NCI-H748 treated with DMSO at 0.1 percent for 48 hours (cell line): ENCODE measurements around the gene PCGF2.
A peak's percentile ranks its signal among the peaks of the same experiment; 100 is the strongest.
"Not testable (repeated sequence)": the region's sequence is repeated elsewhere in the genome, so short reads cannot be mapped to it uniquely, and the experiment has no call there.

Experiments used
- DNase-seq: peaks from one replicate; lab custom pipeline; 2025; lab: John Stamatoyannopoulos, UW

Gene PCGF2

DNA sequence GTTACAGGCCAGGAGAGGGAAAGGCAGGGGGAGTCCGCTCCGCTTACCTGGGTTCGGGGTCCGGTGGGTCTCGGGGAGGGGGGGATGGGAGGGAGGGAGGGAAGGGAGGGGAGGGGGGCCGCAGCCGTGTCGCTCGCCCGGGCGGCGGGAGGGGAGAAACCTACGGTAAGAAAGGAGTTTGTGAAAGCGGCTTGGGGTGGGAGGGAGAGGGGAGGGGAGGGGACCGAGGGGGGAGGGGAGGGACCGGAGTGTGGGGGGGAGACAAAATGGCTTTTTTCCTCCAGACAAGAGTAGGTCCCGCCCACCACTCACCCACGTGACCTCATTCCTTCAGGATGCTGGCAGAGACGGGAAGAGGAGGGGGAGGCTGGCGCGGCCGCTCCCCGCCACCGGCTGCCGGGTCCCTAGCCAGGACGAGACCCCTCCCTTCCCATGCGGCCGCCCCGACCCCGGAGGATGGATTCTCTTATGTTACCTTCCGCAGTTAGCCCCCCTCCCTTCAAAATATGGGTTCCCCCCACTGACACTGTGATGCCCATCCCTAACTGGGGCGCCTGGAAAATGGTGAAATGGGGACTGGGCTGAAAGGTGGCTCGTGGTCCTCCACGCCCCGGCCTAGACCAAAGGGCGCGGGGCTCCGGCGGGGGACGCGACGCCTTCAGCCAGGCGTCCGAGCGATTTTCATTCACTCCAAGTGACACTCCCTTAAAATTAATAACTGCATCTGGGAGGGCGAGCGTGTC lies at the start of gene PCGF2:
TSS of gene PCGF2 (minus strand) at position 188 of the 743 bp plus-strand sequence. CDS start 7,934 bp downstream, outside the sequence.
- DNase-seq, result peak; percentile 84

DNA sequence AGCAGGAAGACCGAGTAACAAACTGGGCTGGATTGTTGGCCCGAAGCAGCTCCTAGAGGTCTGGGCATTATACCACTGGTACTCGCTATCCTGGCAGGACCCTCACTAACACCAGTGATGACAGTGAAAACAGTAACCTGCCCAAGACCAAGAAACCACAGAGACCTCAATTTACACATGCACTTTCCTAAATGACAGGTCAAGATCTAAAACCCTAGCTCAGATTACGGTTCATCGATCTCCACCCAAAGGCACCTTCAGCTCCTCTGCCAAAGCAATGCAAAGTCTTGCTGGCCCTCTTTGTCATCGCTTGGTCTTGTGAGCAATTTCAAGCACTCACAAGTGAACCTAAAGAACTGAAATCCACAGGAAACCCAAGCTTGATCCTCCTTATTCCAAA lies 49.7 kb upstream of the PCGF2 start:
- no peak for DNase-seq

DNA sequence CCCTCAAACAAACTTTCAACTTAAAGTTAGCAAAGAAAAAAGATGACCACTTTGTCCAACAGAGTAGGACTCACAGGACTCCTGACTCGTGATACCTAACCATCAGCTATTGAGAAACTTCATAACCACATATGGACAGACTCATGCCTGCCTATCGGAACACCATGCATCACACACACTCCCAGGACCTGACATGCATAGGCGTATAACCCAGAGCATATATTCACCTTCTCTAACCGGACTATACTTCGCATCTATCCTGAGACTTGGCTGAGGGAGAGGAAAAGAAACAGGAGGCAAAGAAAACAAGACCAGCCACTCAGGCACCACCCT lies 49.0 kb upstream of the PCGF2 start:
- no peak for DNase-seq

DNA sequence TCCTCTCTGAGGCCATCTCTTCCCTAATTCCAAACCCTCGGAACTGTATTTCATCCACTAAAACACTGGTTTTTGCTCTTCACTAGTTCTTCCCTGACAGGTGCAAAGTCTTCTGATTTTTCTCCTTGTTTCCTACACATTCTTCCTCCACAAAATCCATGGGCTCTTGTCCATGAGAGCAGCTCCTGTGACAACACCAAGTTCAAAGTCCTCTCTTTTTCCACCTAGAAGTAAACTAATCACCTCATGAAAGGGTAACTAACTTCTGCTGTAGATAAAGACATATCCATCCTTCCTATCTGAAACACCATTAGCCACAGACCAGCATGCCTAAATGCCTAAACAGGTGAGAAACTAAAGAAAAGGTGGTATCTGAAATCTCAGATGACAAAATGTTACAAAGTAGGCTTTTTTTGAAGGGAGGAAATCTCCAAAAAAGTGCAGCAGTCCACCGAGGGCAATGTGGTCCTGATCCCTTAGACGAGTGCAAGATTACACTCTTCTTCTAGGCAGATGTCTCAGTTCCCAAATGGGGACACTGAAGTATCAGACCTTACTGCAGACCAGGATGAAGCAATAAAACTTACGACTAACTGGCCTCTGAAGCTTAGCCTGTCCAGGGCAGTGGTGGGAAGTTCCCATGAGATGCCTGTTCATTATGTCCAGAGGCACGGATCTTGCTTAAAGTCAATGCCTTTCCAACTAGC lies 48.5 kb upstream of the PCGF2 start:
- no peak for DNase-seq

DNA sequence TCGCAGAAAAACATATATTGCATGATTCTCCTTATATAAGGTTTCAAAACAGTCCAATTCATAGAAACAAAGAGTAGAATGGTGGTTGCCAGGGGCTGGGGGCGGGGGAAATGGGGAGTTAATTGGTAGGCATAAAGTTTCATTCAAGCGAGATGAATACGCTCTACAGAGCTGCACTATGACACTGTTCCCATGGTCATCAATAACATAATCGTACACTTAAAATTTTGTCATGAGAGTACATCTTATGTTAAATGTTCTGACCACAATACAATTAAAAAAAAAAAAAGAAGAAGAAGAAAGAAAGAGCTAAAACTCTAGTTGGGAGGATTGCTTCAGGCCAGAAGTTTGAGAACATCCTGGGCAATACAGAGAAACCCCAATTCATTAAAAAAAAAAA lies 46.1 kb upstream of the PCGF2 start:
- no peak for DNase-seq

DNA sequence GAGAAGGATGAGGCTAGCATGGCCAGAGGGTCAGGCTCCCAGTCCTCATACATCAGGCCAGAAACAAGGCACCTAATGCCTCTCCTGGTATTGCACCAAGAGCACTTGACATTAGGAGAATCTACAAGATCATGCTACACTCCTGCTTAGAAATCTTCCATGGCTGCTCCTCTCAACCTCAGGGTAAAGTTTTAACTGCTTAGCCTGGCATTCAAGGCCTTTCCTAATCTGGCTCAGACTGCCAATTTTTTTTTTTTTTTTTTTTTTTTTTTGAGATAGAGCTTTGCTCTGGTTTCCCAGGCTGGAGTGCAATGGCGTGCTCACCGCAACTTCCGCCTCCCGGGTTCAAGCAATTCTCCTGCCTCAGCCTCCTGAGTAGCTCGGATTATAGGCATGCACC lies 43.0 kb upstream of the PCGF2 start:
- DNase-seq, result no peak

DNA sequence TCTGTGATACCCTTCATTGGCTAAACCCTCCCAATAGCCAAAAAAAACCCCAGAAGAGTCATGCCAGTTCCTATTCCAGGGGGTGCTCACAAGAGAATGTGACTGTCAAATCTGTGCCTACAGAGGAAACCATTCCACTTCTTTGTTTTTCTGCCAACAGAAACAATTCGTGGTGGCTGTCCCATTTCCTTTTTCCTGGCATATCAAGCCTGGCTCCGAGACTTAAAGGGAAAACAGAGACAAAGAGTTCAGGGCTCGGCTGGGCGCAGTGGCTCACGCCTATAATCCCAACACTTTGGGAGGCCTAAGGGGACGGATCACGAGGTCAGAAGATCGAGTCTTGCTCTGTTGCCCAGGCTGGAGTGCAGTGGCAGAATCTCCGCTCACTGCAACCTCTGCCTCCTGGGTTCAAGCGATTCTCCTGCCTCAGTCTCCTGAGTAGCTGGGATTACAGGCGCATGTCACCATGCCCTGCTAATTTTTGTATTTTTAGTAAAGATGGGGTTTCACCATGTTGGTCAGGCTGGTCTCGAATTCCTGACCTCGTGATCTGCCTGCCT lies 42.1 kb upstream of the PCGF2 start:
- not testable (repeated sequence) for DNase-seq

DNA sequence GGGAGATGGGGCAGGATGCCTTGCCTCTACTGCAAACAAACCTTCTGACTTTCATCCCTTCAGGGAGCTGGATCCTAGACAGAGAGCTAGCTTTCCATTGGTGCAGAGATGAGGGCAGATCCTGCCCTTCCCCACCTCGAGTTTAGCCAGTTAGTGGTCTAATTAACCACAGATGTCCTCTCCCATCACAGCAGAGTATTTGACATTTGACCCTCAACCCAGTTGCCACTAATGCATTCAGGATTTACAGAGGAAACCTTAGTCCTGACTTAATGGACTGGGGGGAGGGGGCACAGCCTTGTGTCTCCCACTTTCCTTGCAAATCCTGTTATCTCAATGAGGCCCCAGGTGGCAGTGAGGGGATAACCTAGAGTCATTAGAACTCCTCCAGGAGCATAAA lies 41.0 kb upstream of the PCGF2 start:
- no peak for DNase-seq

DNA sequence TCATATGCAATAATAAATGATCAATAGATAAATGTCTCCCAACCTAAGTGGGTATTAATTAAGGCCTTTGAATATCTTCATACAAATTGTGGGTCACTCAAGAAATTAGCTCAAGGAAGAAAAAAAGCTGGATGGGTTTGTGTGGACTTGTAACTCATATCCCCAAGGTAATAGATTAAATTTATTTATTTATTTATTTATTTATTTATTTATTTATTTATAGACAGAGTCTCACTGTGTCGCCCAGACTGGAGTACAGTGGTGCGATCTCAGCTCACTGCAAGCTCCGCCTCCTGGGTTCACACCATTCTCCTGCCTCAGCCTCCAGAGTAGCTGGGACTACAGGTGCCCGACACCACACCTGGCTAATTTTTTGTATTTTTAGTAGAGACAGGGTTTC lies 39.9 kb upstream of the PCGF2 start:
- not testable (repeated sequence) for DNase-seq

DNA sequence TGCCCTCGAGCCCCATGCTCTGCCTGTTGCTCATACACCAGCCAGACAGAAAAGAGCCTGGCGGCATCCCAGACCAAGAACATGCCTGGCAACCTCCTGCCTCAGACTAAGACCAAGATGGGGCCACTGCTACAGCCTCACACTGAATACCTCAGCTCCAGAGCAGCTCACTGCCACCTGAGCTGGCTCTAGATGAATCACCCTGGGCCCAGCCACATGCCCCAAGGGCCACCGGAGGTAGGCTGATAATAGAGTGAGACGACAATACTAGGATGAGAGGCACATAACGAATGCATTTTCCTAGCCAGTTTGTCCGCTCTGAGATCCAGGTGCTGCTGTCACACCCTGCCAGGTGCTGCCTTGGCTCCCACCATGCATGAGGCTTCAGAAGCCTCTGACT lies 38.2 kb upstream of the PCGF2 start:
- DNase-seq, result no peak

DNA sequence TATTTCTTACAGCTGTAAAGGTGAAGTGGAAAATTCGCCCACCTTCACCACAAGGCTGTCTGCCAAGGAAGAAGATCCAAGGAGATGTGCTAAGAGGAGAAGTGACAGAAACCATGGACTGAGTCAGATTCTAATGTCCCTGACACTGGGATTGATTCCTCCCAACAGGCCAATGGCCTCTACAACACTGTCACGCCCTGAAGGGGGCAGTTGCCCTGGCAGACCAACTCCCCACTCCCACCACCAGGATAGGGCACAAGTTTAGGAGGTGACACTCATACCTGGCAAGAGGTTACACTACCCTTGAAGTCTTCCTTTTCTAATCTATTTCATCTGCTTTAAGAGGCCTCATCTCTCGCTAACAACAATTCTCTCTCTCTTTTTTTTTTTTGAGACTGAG lies 35.1 kb upstream of the PCGF2 start:
- no peak for DNase-seq

DNA sequence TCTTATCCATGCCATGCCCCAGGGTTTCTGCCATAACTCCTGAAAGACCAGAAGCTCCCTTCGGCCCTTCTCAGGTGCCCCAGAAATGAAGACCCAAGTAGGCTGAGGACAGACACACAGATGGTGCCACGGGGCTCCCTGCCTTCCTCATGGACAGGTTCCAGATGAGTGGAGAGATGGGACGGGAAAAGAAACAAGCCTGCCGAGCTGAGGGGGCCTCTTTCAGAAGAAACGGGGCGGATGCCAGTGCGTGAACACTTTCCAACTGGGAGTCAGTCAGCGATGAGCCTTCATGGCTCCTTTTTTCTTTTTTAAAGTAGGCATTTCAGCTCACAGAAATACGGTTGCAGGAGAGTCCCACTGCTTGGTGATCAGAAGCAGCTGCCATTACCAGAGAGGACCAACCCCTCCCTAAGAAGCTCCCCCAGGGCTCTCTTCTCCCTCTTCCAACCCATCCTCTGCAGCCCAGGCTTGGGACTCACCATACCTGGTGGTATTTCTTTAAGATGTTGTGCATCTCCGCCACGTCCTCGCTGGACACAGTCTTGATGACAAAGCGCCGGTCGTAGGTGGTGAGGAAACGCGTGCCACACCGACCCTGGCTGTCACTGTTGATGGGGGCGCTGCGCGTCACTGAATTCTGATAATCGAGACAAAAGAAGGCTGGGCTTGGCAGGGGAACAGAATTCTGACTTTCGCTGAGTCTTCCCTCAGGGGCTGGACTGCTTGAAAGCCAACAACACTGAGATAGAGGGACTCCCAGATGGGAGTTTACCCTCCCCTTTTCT lies 32.0 kb upstream of the PCGF2 start:
- no peak for DNase-seq

DNA sequence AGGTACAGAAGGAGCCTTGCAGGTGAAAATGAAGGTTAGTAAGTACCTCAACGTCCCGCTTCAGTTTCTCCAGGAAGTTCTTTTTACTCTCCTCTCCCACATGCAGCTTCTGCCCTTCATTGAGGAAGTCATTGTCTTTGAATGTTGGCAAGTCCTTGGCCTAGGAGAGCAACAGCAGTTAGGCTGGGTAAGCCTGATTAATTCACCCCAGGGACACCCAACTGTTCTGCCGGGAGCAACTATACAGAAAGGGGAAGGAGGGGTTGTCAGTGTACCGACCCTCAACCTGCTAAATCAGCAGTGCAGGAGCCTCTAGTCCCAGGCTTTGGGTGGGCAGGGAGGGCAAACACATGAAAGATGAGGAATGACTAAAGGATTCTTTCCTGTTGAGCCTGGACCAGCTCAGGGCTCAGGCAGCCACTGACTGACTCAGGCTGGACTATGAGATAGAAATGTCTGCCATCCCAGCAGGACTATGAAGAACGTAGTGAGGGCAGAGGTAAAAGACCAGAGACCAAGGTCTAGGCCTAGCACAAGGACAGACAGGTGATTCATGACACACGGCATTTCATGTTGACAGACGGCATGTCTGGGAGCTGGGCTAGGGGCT lies 29.6 kb upstream of the PCGF2 start:
- no peak for DNase-seq

DNA sequence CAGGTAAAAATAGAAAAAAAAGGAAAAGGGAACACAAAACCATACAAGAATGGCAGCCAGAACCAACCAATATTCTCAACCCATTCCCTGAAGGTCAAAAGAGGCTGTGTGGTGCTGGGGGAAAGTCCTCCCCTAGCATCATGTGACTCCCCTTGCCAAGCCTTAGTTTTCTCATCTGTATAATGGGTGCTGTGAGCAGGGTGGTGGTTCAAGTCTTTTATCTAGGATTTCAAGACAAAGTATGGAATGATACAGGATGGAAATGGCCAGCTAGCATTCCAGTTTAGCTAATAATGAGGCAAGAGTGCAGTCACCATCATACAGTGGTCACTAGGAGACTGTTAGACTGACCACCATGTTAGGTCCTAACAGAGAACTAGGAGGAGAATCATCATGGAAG lies 25.1 kb upstream of the PCGF2 start:
- no peak for DNase-seq

DNA sequence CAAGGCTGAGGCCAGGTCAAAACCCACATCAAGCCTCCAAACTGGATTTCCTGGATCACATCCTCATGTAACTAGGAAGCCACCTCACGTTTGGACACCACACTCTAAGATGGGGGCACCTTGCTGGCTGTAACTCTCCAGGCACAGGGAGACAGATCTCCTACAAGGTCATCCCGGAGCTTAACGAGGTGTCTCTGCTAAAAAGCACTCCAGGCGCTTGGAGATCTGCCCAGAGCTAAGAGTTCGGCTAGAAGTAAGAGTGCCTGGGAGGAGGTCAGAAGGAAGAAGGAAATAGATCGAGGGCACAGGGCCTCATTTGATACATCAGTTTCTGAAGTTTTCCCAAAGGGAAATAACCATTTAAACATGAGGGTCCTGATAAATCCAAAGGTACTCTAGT lies 20.3 kb upstream of the PCGF2 start:
- DNase-seq, result no peak

DNA sequence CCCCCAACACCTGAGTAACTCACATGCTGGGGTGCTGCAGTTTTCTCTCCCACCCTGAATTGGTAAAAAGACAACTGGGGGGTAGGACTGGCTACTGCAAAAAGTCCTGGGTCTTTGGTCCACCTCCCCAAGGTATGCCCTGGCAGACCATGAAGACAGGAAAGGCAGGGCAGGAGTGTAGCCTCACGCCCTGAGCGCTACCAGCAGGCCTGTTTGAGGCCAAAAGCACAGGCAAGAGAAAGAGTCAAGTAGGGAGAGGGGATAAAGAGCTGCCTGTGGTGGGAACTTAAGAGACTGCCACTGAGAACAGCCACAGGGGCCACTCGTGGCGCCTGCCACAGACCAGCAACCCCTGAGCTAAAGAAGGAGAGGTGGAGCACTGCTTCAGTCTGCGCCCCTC lies 18.2 kb upstream of the PCGF2 start:
- DNase-seq, result no peak

DNA sequence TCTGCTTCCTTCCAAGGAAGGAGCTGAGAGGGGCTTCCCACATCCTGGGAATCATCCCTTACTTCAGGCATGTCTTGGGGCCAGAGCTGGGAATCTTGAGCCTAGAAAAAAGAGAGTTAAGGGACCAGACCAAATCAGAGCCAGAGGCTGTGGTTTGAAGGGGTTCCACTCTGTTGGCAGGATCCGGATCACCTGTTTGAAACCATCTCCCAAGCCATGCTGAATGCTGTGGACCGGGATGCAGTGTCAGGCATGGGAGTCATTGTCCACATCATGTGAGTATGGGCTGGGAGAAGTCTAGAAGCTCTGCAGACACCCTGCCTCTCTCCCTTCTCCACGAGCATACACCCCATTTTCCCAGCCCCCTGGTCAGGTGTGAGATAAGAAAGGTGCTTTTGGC lies 14.1 kb upstream of the PCGF2 start:
- no peak for DNase-seq

DNA sequence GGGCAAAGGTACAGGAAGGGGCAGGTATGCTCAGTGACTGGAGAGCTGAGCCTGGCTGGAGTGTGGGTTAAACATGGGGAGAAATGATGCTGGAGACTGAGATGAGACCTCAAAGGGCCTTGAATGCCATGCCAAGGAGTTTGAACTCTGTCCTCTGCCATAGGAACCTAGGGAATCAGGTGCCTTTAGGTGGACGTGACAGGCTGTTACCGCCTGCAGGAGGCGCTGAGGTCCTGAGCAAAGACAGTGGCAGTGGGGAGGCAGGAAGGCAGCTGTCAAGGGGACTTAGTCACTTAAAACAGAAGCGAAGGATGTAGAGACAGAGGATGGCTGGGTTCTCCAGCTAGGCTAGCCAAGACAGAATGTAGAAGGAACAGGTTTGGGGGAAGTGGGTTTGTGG lies 13.5 kb upstream of the PCGF2 start:
- DNase-seq, result no peak

DNA sequence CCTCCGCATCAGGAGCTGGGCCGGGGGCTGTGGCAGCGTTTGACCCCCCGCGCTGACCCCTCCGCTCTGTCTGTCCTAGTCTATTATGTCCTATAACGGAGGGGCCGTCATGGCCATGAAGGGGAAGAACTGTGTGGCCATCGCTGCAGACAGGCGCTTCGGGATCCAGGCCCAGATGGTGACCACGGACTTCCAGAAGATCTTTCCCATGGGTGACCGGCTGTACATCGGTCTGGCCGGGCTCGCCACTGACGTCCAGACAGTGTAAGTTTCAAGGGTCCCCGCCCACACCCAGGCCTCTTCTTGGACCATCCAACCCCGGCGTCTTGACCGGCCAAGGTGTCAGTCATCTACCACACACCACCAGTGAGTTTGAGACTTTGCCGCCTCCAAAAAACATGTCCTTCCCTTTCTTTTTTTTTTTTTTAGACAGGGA lies 5.0 kb upstream of the PCGF2 start:
- no peak for DNase-seq

DNA sequence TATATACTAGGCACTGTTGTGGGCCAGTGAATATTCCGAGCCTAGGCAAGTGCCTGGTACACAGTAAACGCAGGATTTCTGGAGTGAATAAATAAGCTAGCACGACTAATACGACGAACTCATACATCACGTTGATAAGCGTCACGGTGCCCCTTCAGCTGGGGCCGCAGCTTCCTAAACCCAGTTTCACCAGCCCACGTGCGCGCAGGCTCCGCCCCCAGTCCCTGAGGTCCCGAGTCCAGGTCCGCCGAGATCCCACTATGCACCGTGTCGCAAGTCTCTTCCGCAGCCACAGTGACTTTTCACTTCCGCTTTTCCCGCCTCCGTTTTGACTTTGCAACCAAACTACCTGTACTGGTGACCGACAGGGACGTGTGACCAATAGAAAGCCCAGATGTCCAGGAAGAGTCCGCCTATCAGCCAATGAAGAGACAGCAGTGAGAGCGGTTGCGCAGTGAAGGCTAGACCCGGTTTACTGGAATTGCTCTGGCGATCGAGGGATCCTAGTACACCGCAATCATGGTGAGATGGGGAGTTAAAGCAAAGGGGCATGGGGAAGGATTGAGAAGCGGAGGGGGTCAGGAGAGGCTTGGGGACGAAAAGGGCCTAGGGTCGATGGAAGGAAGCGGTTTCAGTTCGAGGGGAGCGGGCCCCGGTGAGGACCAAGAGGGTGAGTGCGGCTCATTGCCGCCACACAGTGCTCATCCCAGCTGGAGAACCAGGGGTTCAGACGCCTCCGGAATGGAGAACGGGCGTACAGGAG lies 4.4 kb upstream of the PCGF2 start, which contains the start of gene PSMB3:
TSS of gene PSMB3 (plus strand) at position 434 of the 763 bp plus-strand sequence. CDS start at position 520, 86 bp downstream.
- peak; percentile 99 for DNase-seq

DNA sequence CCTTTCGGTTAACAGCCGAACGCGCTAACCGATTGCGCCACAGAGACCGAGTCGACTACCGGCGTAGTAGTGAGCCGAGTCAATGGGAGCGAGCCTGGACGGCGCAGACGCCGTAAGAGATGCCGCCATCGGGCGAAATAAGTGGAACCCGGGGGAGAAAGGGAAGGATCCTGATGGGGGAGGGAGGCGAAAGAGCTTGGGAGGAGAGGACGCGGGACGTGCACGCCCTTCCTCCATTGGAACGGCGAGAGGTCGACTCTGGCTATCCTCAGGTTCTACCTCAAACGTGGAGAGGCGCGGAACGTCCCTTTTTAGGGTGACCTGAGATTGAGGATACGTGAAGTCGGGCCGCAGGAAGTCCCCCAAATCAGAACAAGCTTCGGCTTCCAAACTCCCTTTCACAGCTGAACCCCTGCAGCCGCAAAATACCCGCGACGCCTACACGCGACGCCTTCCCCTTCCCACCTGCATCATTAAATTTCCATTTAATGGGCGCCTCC lies 3.7 kb upstream of the PCGF2 start:
- DNase-seq, result peak; percentile 74
